Esophagus muscularis mucosa (tissue), 4 donors: ENCODE results near the gene TIE1. TPM values are rescaled to one million over a fixed set of nuclear protein-coding genes. Genes with fewer than 3 reads are reported as not detected.

Experiments
- DNase-seq: peaks from one replicate; pipeline ENCODE4 v3.0.0-alpha.2; 2017; ENCODE audit errors: extremely low spot score
- H3K27ac ChIP-seq, 4 donors: fragments of 200-600 bp; sonication (generic); replicated peaks in 1 of 4; 1 replicate in 3 of 4; 2 replicates in 1 of 4; pipeline ENCODE4 v1.5.1; 2016 to 2019; ENCODE audit warnings: mild to moderate bottlenecking in 1 of 4
- H3K27me3 ChIP-seq, 4 donors: fragments of 200-600 bp; sonication (generic); one replicate each; pipeline versions ENCODE4 v1.5.1 to v1.6.0; 2016 to 2019
- H3K36me3 ChIP-seq, 4 donors: fragments of 200-600 bp; sonication (generic); one replicate each; pipeline ENCODE4 v1.5.1; 2016 to 2019
- H3K4me1 ChIP-seq, 4 donors: fragments of 200-600 bp; sonication (generic); one replicate each; pipeline ENCODE4 v1.5.1; 2016 to 2019
- H3K4me3 ChIP-seq, 4 donors: fragments of 200-600 bp; sonication (generic); 1 replicate in 2 of 4; 2 replicates in 2 of 4; pipeline ENCODE4 v1.5.1; 2016 to 2019; ENCODE audit warnings: mild to moderate bottlenecking in 4 of 4, moderate library complexity in 1 of 4
- H3K9me3 ChIP-seq, 4 donors: fragments of 200-600 bp; sonication (generic); 1 replicate in 3 of 4; 2 replicates in 1 of 4; pipeline ENCODE4 v1.5.1; 2016 to 2019
- EP300 ChIP-seq: sonication (generic); formaldehyde crosslinking; IDR thresholded peaks from one replicate; pipeline ENCODE4 v1.6.1; 2017; ENCODE audit warnings: antibody characterized with exemption
- POLR2A ChIP-seq: fragments of 450-650 bp; IDR thresholded peaks from one replicate; pipeline ENCODE4 v1.6.1; 2017; ENCODE audit warnings: antibody characterized with exemption, moderate library complexity, mild to moderate bottlenecking, low read depth
- POLR2AphosphoS5 ChIP-seq, 2 donors: sonication (generic); formaldehyde crosslinking; IDR thresholded peaks; one replicate each; pipeline ENCODE4 v1.6.1; 2017; ENCODE audit warnings: antibody characterized with exemption in 2 of 2
- WGBS: methylation state at CpG from one replicate; pipeline ENCODE4 v1.1.5; 2018; 5-methylcytosine and 5-hydroxymethylcytosine counted together
- intact Hi-C: fragments of 100-400 bp; cut with DNase I; formaldehyde crosslinking; loops from one replicate; pipeline ENCODE4 v1.15.1; 2023
- total RNA-seq, 4 donors: library from RNA; depleted of rRNA; stranded (reverse); fragments of >200 nt; gene quantifications; one replicate each; pipeline versions ENCODE4 v1.1.0 to v1.2.1, GENCODE V29; 2016
- TF ChIP-seq, protein P1 (sequence below), 3 experiments: fragments of 200-600 bp in 2 of 3; fragments of 450-650 bp in 1 of 3; sonication (generic) in 2 of 3; IDR thresholded peaks; one replicate each; pipeline ENCODE4 v1.5.1; 2017 to 2019; ENCODE audit warnings: antibody characterized with exemption in 3 of 3, mild to moderate bottlenecking in 2 of 3, moderate library complexity in 1 of 3

Gene TIE1
- total RNA-seq, 4 donors from 2014 or later, result 16.2 to 51.1 (median 32.6) TPM

- 69% methylated on average over 5 of the region's 6 CpGs for WGBS
- no peak for DNase-seq
- H3K9me3 ChIP-seq, result peaks cover 0 to 13% (median 0%) of the 10 kb centered on the region in 4 donors
- no peaks in the 10 kb centered on the region for H3K36me3 ChIP-seq
- intact Hi-C loops, result no loop called here
- no peak overlapping the region for H3K4me3 ChIP-seq
- peak overlapping the region in 1 of 4 donors; percentile 18 for H3K27ac ChIP-seq
- peaks cover 0 to 12% (median 10%) of the 10 kb centered on the region in 4 donors for H3K4me1 ChIP-seq
- no peak for TF ChIP-seq POLR2AphosphoS5 (IDR thresholded peaks at IDR 0.05)
- TF ChIP-seq, protein P1, sequence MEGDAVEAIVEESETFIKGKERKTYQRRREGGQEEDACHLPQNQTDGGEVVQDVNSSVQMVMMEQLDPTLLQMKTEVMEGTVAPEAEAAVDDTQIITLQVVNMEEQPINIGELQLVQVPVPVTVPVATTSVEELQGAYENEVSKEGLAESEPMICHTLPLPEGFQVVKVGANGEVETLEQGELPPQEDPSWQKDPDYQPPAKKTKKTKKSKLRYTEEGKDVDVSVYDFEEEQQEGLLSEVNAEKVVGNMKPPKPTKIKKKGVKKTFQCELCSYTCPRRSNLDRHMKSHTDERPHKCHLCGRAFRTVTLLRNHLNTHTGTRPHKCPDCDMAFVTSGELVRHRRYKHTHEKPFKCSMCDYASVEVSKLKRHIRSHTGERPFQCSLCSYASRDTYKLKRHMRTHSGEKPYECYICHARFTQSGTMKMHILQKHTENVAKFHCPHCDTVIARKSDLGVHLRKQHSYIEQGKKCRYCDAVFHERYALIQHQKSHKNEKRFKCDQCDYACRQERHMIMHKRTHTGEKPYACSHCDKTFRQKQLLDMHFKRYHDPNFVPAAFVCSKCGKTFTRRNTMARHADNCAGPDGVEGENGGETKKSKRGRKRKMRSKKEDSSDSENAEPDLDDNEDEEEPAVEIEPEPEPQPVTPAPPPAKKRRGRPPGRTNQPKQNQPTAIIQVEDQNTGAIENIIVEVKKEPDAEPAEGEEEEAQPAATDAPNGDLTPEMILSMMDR (IDR thresholded peaks at IDR 0.05), result no peak
- no peak for TF ChIP-seq EP300
- no peak for TF ChIP-seq POLR2A
- H3K27me3 ChIP-seq, result no peaks in the 10 kb centered on the region
These were observed 29.4 kb downstream of the TIE1 start for GRCh38 chr1:43329995-43330751.

DNA sequence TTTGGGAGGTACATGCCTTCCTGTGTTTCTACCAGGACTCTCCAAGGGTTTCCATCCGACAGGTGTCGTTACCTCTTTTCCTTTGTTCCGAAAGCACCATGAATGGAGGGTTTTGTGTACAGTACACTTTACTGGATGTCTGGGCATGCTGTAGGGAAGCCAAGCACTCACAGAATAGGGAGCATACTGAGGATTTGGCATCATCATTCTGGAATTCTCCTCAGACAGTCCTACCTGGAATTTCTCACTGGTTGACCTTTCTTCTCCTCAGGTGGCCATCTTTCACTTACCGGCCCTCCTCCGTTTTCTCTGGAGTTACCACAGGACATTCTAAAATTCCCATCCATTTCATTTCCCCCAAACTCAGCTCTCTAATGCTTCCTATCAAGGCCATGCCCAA is 30.9 kb downstream of the TIE1 start:
- peaks cover 0 to 12% (median 0%) of the 10 kb centered on the region in 4 donors for H3K9me3 ChIP-seq
- H3K36me3 ChIP-seq, result no peaks in the 10 kb centered on the region
- over 99% methylated on average over 5 of the region's 5 CpGs for WGBS
- TF ChIP-seq POLR2AphosphoS5 (IDR thresholded peaks at IDR 0.05) (no peak), POLR2A (no peak), EP300 (no peak)
- TF ChIP-seq, protein P1 (IDR thresholded peaks at IDR 0.05), result no peak
- peaks cover 0 to 12% (median 10%) of the 10 kb centered on the region in 4 donors for H3K4me1 ChIP-seq
- H3K4me3 ChIP-seq, result no peak overlapping the region
- no peak for DNase-seq
- H3K27ac ChIP-seq, result no peak overlapping the region
- intact Hi-C loops, result no loop called here
- H3K27me3 ChIP-seq, result no peaks in the 10 kb centered on the region

DNA sequence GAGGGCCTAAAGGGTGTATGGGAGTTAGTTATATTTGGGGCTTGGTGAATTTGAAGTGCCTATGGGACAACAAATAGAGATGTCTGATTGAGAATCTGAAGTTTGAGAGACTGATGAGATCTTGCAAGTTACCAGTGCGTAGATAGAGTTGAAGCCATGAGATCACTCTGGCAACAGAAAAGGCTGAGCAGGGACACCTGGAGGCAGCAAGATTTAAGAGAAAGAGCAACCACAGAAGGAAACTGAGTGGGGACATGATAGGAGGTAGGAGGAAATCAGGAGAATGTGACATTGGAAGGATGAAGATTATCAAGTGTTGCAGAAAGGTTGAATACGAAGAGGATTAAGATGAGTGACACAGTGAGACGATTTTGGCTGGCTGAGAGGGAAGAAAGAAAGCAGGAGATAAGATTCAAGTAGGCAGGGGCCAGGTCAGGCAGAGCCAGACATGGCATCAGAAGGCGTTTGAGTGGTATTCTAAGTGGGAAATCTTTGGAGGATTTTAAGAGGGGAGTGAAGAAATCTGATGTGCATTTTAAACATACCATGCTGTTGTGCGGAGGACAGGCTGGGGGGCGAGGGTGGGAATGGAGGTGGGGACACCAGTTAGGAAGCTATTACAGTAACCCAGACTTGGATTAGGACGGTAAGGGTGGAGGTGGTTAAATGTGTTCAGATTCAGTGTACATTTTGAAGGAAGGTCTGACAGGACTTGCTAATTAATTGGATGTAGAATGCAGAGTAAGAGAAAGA is 33.8 kb downstream of the TIE1 start:
- no peak overlapping the region for H3K27ac ChIP-seq
- H3K9me3 ChIP-seq, result no peaks in the 10 kb centered on the region
- 84% methylated on average over 7 of the region's 7 CpGs for WGBS
- peaks cover 0 to 12% (median 9%) of the 10 kb centered on the region in 4 donors for H3K4me1 ChIP-seq
- TF ChIP-seq EP300 (no peak), POLR2AphosphoS5 (IDR thresholded peaks at IDR 0.05) (no peak), POLR2A (no peak)
- TF ChIP-seq, protein P1 (IDR thresholded peaks at IDR 0.05), result no peak
- H3K4me3 ChIP-seq, result no peak overlapping the region
- intact Hi-C loops, result no loop called here
- H3K27me3 ChIP-seq, result no peaks in the 10 kb centered on the region
- no peak for DNase-seq
- no peaks in the 10 kb centered on the region for H3K36me3 ChIP-seq

DNA sequence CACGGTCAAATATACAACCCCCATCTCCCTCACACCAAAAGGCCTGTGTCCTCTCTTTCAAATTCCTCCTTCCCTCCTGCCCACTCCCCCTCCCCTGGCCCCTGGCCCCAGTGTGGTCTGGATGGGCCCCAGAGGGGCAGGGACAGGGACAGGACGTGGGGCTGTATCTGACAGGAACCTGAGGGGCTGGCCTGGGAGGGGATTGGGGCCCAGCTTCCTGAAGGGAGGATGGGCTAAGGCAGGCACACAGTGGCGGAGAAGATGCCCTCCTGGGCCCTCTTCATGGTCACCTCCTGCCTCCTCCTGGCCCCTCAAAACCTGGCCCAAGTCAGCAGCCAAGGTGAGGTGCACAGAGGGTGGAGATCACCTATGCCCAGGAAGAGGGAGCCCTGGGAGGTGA is 36.8 kb downstream of the TIE1 start, which contains the start of gene MPL:
MPL (plus strand) TSS at position 231 of the 400 bp plus-strand sequence; CDS start at position 262, 31 bp downstream.
- DNase-seq, result no peak
- H3K4me1 ChIP-seq, result no peaks in the 10 kb centered on the region
- no peak for TF ChIP-seq POLR2A
- TF ChIP-seq POLR2AphosphoS5 (IDR thresholded peaks at IDR 0.05), result no peak
- intact Hi-C loops, result no loop called here
- H3K27ac ChIP-seq, result no peak within 1 kb of the TSS
- H3K9me3 ChIP-seq, result no peaks in the 10 kb centered on the region
- H3K36me3 ChIP-seq, result no peaks in the 10 kb centered on the region
- no peaks in the 10 kb centered on the region for H3K27me3 ChIP-seq
- no peak within 1 kb of the TSS for H3K4me3 ChIP-seq
- WGBS, result 82% methylated on average over 2 of the region's 3 CpGs

DNA sequence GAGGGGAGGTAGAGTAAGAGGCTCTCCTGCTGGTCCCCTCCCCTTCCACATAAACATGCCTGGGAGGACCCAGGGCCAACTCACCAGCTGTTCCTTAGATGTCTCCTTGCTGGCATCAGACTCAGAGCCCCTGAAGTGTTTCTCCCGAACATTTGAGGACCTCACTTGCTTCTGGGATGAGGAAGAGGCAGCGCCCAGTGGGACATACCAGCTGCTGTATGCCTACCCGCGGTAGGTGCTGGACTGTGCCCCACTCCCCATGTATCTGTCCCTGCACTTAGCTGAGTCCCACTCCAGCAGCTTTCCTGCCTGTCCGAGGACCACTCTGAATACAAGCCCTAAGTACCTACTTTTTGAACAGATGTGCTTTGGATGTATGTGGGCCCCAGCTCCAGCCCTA is 37.2 kb downstream of the TIE1 start:
- Histone ChIP-seq H3K27me3 (no peaks in the 10 kb centered on the region), H3K4me1 (no peaks in the 10 kb centered on the region), H3K36me3 (no peaks in the 10 kb centered on the region), H3K27ac (no peak overlapping the region), H3K9me3 (no peaks in the 10 kb centered on the region), H3K4me3 (no peak overlapping the region)
- 67% methylated on average over 2 of the region's 5 CpGs for WGBS
- intact Hi-C loops, result no loop called here
- DNase-seq, result no peak
- TF ChIP-seq, protein P1 (IDR thresholded peaks at IDR 0.05), result no peak
- TF ChIP-seq POLR2AphosphoS5 (IDR thresholded peaks at IDR 0.05) (no peak), EP300 (no peak)
